Central memory CD4-positive, alpha-beta T cell (primary cell): ENCODE data around the gene CTCF.
"Not testable (repeated sequence)": the region's sequence is repeated elsewhere in the genome, so short reads cannot be mapped to it uniquely, and the experiment has no call there.

Experiments
- DNase-seq: peaks from one replicate; pipeline ENCODE4 v3.0.0; 2022
- total RNA-seq, 3 experiments: gene quantifications; one replicate each; lab custom pipeline; 2026; lab: John Stamatoyannopoulos, UW

CTCF gene
- total RNA-seq: 111 to 157 (median 136) reads per million in 3 experiments

DNA sequence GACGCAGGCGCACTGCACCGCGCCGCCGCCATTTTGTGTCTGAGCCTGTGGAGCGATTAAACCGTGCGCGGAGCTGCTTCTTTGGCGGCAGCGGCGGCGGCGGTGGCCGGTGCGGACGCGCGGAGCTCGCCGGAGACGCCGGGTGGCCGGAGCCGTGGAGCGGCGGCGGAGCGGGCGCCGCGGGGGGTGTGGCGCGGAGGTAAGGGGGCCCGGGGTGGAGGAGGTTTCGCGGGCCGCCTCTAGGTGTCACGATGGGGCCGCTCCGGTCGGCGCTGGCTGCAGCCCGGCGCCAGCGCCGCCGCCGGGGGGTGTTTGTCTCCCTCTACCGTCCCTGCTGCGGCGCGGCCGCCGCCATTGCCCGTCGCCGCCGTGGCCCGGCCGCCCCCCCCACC, at the start of gene CTCF:
Gene CTCF (plus strand): TSS at position 1 of the 392 bp plus-strand sequence. CDS start 48,307 bp downstream, outside the sequence.
- DNase-seq: no peak

- DNase-seq: not testable (repeated sequence)
These were observed 48.4 kb upstream of the CTCF start for GRCh38 chr16:67513892-67514291.

DNA sequence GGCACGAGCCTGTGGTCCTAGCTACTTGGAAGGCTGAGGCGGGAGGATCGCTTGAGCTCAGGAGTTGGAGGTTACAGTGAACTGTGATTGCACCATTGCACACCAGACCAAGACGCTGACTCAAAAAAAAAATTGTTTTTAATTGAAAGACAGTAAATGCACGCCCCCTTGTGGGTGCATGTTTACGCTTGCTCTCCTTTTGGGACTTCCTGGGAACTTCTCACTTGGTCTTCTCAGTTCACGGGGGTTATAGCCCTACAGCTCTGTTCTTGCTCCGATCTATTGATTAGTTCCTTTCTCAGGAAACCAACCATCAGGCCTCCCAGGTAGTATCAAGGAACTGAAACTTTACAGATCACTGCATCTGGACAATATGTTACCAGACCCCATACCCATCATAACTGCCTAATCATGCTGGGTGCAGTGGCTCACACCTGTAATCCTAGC, 47.9 kb upstream of the CTCF start:
- peak; percentile 74 for DNase-seq

DNA sequence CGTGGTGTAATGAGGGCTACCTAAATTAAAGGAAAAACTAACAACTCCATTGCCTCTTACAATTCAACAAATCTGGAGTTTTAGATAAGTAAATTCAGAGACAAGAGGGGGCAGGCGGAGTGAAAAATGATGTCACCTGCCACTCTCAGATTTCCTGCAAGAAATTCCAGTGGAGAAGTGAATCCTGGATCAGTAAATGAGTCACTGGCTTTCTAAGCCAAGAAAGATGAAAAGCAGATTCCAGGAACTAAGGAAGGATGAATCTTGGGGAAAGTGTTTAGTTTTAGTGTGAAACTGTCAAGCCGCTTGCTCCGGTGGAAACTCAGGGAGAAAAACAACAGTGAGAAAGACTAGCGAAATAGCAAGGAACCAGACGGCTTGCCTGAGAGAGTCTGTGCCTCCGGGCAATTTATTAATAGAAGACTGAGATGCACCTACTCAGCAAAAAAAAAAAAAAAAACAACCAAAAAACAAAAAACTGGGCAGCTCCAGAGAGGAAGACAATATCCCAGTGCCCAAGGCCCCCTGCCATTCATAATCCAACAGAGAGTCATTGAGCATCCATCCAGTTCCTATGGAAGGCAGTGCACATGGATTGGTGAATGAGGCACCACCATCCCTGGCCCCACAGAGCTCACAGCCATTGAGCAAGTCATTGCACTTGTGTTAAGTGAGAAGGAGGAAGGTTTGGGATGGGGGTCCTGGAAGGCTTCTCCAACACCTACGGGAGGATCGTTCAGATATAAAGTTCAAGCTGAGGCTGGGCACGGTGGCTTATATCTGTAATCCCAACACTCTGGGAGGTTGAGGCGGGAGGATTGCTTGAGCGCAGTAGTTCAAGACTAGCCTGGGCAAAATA, 45.8 kb upstream of the CTCF start:
- DNase-seq: no peak

GRCh38 chr16:67517155-67517445, 45.2 kb upstream of the CTCF start:
- no peak for DNase-seq

DNA sequence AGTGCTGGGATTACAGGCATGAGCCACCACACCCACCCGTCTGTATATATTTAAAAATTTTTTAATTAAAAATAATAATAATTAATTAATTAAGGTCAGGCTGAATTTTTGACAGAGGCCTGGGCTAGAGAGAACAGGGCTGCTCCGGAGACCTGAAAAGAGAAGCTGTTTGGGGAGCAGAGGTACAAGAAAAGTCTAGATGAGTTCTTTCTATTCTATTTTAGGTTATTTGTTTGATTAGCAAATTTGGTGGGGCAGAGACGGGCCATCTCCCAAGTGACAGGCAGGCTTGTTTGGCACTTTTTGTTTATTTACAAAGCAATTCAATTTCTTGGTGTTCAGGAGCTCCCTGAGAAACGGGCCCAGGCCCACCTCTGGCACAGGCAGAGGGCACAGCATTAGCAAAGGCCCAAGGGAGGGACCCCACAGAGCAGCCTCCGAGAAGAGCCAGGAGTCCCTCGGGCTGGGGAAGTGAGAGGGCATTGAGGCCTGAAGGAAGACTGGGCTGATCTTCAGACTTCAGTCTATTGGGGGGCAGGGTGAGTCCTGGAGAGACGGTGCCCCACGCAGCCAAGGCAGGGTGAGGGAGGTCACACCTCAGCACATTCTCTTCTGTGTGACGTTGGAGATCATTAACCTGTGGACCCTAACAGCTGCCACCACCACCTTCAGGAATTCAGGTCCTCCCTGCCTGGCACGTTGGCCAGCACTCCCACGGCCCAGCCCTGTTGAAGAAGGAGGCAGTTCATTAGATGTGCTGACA, 44.5 kb upstream of the CTCF start:
- DNase-seq: no peak

DNA sequence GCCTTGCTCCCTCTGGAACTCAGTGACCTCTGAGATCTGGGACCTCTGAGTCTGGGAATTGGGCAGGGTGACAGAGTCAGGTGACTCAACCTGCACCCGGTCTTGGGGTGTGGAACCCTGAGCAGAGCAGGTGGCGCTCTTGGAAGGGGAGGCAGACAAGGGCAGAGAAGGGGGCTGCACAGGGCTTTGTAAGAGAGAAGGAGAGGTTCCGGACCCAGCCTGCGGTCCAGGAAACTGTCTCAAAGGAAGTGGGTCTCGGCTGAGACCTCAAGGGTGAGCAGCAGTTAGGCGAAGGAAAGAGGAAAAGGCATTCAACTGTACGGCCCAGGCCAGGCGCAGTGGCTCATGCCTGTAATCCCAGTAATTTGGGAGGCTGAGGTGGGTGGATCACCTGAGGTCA, 43.6 kb upstream of the CTCF start:
- no peak for DNase-seq

- no peak for DNase-seq
These were observed 43.1 kb upstream of the CTCF start for GRCh38 chr16:67519242-67519641.

DNA sequence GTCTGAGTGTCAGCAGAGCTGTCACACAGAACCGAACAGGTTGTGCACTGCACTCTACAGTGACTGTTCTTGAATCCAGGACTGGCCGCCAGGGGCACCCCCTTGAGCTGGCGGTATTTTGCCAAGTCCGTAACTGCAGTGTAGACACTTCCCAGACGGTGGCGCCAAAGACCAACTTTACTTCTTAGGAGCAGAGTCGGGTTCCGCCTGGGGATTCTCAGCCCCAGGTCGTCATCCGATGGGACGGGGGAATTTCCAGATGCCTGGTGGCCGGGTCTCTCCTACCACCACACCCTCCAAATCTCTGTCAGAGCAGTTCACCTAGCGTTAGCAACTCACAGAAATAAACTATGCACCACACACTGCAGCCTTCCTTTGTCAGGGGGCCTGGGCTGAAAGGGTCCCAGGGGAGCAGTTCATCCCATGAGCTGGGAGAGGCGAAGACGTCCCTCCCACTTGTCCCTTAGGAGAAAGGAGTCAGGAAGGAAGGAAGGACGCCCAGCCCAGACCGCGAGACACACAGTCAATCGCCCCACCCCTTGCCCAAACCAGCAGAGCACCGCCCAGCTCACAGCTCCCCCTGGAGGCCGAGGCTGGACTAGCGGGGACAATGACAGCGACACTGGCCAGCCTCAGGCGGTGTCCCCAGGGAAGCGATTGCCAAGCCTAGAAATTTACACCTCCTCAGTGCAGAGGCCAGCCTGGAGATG, 41.1 kb upstream of the CTCF start:
- DNase-seq: peak; percentile 94

DNA sequence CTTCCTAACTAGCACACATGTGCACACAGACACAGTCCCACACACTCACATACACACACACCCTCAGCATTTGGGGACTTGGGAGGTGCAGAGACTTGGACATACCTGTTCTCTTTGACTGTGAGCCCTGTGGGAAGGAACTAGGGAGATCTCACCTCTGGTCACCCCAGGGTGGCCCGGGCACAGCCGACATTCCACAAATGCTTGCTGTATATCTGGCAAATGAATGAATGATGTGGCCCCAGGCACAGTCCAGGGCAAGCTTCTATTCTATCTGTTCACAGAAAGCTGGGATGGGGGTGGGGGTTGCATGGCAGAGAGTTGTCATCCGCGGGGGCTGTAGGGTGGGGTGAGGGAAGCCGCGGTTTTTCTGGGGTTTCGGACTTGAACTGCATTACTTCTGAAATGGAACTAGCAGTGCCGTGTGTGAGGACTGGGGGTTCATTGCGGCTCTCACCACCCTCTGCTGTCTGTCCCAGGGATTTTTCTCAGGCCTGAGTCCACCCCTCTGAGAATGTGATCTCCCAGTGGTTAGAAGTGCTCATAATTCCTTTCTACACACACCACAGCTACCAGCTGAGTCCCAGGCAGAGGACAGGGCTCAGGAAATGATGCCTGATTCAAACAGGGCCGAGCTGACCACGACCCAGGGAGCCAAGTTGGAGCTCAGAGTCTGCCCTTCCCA, 37.0 kb upstream of the CTCF start:
- DNase-seq: no peak

DNA sequence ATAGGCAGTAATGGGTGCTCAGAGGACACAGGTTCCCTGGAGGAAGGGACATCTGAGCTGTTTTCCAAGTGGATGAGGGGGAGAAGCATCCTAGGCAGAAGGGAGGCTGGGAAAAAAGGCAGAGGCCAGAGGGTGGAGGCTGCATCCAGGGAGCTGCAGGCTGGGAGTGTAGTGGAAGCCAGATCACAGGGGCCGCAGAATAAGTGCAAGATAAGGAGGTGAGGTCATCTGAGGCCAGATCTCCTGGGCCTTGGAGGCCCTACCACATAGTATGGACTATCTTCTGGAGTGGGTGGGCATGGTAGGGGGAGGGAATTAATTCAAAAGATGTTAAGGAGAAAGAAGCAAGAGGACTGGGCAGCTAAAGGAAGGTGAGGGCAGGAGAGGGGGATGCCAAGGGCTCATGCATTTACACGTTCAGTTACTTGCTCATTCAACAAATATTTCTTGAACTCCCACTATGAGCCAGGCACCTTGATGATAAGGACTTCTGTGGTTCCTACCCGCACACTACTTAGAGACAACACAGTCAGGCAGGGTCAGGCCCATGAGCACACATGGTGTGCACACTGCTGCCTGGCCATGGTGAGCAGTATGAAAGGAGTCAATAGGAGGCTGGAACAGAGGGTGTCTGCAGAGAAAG, 36.1 kb upstream of the CTCF start:
- DNase-seq: no peak

DNA sequence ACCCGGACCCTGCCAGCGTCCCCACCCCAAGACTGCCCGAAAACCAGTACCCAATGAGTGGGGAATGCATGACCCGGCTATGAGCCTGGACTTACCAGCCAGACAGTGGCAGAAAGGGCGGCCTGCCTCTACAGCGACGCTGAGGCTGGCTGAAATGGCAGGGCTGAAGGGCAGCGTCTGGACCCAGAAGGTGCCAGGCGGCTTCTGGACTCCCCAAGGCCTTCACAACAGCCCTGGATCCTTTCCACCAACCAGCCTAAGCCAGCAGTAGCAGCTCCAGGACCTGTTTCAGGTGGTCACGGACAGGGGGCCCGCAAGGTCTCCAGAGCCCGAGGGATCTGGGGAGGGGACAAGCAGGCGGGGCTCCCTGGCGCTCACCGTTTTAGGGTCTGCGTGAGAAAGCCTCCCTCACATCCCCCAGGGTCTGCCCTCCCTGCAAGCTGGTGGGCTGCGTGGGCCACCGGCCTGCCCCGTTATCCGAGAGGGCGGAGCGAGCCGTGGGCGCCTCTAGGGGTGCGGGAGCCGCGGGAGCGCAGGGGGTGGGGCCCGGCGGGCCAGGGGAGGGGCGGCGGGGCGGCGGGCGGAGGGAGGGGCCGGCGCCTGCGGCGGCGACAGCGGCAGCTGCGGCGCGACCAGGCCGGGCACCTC, 34.0 kb upstream of the CTCF start, which contains the start of gene RIPOR1:
Gene RIPOR1 (plus strand): TSS at position 608 of the 648 bp plus-strand sequence. CDS start 9,618 bp downstream, outside the sequence.
- DNase-seq: peak; percentile 24

DNA sequence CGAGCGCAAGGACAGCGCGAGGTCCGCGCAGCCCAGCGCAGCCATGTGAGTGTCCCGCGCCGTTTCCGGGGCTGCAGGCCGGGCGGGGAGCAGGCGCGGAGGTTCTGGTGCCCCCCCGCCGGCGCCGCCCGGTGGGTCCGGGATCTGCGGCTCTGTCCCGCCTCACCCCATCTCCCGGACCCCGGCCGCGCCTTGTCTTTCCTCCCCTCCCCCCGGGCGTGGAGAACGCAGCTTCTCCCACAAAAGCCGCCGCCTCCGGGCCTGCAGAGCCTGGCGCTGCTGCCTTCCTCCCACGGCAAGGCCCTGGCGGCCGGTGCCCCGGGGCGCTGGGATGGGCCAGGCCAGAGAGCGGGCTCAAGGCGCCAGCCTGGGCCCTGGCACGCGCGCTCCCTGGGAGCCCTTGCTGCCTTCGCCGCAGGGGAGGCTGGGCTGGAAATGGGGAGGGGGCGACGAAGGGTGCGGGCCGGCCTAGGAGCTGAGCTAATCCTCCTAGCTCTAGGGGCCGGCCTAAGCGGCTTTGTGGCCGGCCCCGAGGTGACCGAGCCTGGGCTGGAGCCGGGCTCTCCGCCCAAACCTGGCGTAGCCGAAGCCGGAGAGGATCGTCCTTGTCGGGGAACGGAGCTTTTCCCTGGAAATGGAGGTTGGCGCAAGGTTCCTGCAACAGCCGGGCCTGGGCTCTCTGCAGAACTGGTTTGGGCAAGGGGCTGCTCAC, 33.3 kb upstream of the CTCF start:
- DNase-seq: no peak

- DNase-seq: no peak
These were observed 32.7 kb upstream of the CTCF start for GRCh38 chr16:67529582-67530012.

DNA sequence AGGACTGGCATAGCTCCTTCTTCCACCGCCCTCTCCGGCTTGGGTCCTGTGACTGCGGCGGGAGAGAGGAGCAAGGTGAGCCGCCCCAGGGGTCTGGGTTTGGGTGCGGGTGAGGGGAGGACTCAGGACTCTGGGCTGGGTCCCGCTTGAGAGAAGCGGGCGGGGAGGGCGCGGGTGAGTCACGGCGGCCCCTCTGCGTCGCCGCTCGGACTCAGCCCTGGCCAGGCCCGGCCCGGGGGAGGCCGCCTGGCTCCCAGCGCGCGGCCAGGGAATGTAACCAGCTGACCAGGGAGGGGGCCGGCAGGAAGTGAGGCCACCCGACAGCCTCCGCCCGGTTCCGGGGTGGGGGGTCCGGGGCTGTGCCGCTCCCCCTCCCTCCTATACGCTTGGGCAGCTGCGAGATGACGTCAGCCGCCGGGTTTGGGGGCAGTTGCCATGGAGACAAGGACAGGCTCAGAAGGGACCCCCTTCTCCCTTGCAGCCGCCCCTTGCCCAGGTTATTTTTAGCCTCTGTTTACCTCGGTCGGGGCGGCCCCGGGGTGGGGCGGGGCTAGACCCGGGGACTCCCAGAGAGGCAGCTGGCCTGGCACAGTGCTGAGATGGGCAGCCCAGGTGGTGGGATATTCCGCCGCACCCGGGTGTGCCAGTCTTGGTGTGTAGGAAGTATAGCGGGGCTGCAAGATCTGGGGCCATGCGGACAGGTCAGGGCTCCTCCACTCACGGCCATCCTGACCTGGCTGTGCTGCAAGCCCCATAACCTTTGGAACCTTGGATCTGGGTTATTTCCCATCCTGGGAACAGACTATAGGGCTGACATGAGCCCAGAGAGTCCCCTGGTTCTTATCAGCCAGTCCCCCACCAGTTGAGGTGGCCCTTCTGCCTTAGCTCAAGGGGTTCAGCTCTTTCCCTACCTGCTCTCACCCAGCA, 32.0 kb upstream of the CTCF start:
- no peak for DNase-seq

- DNase-seq: no peak
These were observed 31.1 kb upstream of the CTCF start for GRCh38 chr16:67531247-67531646.

DNA sequence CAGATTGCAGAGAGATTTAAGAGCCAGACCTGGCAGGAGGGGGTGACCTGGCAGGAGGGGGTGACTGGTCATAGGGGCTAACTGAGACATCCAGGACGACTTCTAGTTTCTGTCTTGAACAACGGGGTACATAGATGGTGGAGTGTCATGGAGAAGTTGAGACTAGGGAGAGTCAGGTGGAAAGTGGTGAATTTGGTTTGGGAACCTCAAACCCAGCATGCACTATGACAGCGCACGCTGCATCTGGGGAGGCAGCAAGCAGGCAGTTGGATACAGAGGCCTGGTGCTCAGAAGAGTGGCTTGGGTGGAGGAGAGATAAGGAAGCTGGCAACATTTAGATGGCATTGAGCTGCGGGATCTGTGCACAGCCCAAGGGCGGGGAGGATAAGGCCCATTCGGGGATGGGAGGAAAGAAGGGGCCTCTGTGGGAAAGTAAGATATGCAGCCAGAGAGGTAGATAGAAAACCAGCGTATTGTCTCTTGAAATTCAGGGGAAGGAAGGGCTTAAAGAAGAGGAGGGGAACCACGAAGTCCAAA, 29.2 kb upstream of the CTCF start:
- no peak for DNase-seq

DNA sequence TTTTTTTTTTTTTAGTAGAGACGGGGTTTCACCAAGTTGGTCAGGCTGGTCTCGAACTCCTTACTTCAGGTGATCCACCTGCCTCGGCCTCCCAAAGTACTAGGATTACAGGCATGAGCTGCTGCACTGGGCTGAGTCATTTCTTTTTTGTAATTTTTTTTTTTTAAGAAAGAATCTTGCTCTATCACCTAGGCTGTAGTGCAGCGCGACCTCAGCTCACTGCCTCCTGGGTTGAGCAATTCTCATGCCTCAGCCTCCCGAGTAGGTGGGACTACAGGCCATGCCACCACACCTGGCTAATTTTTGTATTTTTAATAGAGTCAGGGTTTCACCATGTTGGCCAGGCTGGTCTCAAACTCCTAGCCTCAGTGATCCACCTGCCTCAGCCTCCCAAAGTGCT, 28.3 kb upstream of the CTCF start:
- not testable (repeated sequence) for DNase-seq

DNA sequence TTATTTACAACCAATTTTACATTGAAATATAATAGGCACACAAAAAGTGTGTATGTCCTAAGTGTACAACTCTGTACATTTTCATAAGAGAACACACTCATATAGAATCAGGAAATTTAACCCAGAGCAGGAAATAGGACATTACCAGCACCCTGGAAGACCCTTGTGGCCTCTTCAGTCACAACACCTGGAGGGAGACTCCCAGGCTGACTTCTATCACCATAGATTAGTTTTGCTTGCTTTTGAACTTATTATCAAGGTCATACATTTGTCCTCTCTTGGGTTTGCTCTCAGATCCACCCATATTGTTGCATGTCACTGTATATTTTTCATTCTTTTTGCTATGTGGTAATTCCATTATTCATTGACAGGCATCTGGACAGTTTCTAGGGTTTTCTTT, 27.9 kb upstream of the CTCF start:
- DNase-seq: no peak
